GM12865 (cell line): Measurements from ENCODE around the gene WASF2.
"Not testable (repeated sequence)": the region's sequence is repeated elsewhere in the genome, so short reads cannot be mapped to it uniquely, and the experiment has no call there.

Source experiments
- DNase-seq: peaks from one replicate; pipeline ENCODE4 v3.0.0; 2010; ENCODE audit warnings: low read depth
- H3K4me3 ChIP-seq: 2 replicates; pipeline ENCODE4 v1.5.1; 2011; ENCODE audit warnings: mild to moderate bottlenecking, low read depth, low read length, control low read depth
- CTCF ChIP-seq: IDR thresholded peaks from 2 replicates; pipeline ENCODE4 v1.5.1; 2011; ENCODE audit warnings: low read length, control low read depth, low read depth, inconsistent platforms; ENCODE audit not compliant: insufficient read depth; ENCODE audit errors: missing control alignments

WASF2 gene

GRCh38 chr1:27475720-27476119 is 14.2 kb downstream of the WASF2 start:
- TF ChIP-seq CTCF: no peak
- no peak for DNase-seq
- no peak overlapping the region; the same call in 1 of the 2 replicates for H3K4me3 ChIP-seq

- no peak for DNase-seq
- TF ChIP-seq CTCF: no peak
- H3K4me3 ChIP-seq: no peak overlapping the region
Observed at GRCh38 chr1:27473755-27474154, 16.2 kb downstream of the WASF2 start.

GRCh38 chr1:27472098-27472497 is 17.9 kb downstream of the WASF2 start:
- H3K4me3 ChIP-seq, DNase-seq: not testable (repeated sequence)

- no peak for TF ChIP-seq CTCF
- no peak overlapping the region for H3K4me3 ChIP-seq
- no peak for DNase-seq
Observed at GRCh38 chr1:27471477-27471876, 18.5 kb downstream of the WASF2 start.

- TF ChIP-seq CTCF: no peak
- H3K4me3 ChIP-seq: no peak overlapping the region
- no peak for DNase-seq
Observed at GRCh38 chr1:27469334-27469733, 20.6 kb downstream of the WASF2 start.

- H3K4me3 ChIP-seq, DNase-seq: not testable (repeated sequence)
Observed at GRCh38 chr1:27468378-27468777, 21.6 kb downstream of the WASF2 start.

GRCh38 chr1:27464926-27465647 is 24.9 kb downstream of the WASF2 start:
- no peak for TF ChIP-seq CTCF
- no peak overlapping the region for H3K4me3 ChIP-seq
- no peak for DNase-seq

GRCh38 chr1:27463916-27464315 is 26.1 kb downstream of the WASF2 start:
- not testable (repeated sequence) for H3K4me3 ChIP-seq, DNase-seq

- not testable (repeated sequence) for H3K4me3 ChIP-seq, DNase-seq
Observed at GRCh38 chr1:27458521-27458920, 31.4 kb downstream of the WASF2 start.
